Daoy (cell line): Measurements from ENCODE around the gene NCL. TPM values are rescaled to one million over a fixed set of nuclear protein-coding genes. Genes with fewer than 3 reads are reported as not detected.
"Not testable (repeated sequence)": the region's sequence is repeated elsewhere in the genome, so short reads cannot be mapped to it uniquely, and the experiment has no call there.

ENCODE experiments used
- DNase-seq: peaks from one replicate; pipeline ENCODE4 v3.0.0-alpha.2; 2015; ENCODE audit warnings: low read depth
- total RNA-seq: library from RNA; depleted of rRNA; stranded (reverse); fragments of >200 nt; shearing (Covaris generic); gene quantifications from 2 replicates; pipeline ENCODE4 v1.2.3, GENCODE V29; 2014

Gene NCL
- total RNA-seq, 1 experiment from 2014 or later = 238 TPM

GRCh38 chr2:231430437-231430836 lies 33.8 kb downstream of the NCL start:
- not testable (repeated sequence) for DNase-seq

- DNase-seq = no peak
Measured at GRCh38 chr2:231429901-231430300, 34.4 kb downstream of the NCL start.

- no peak for DNase-seq
Measured at GRCh38 chr2:231429152-231429551, 35.1 kb downstream of the NCL start.

DNA sequence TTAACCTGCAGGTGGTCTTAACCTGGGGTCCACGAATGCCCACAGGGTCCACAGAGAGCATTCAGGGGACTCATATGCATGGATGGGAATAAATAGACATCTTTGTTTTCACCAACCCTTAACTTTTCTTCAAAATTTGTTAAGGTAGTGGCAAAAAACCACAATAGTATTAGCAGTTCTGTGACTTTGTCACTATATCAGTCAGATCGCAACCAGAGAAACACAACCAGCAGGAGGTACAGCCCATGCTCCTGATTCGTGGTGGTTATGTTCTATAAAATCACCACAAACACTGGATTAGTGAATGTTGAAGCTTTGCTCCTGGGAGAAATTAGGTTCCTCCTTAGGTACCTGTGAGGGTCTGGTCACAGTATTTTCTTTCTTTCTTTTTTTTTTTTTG lies 37.2 kb downstream of the NCL start:
- no peak for DNase-seq

DNA sequence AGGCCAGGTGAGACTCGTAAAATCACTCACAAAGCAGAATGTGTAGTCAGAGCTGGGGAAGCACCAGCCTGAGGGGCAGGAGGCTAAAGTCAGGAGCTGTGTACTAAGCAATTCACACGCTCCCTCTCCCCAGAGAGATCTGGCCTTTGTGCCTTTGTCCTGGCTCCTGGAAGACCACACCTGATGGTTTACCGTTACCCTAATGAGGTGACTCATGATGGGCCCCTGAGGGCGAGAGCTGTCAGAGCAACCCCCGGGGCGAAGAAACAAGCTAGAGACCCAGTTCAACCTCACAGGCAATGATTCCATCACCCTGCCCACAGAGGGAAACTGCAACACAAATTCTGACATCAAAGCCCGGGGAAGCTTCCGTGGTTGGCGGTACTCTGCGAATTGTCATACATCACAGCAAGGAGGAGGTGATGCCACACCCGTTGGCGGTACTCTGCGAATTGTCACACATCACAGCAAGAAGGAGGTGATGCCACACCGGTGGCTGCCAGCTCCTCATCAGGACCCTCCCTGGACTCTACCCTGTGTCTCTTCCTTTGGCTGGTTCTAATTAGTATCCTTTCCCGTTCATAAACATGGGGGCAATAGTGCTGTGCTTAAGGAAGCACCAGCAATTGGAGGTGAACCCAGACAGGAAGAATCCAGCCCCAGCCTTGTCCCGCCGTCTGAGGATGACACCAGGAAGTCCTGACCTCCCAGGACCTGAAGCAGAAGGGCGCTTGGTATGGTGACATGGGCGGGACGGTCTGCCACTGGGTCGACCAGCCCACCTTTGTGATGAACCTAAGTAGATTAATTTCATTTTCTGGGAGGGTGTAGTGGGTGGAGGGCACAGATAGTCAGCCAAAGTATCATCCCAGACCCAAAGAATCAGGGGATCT lies 38.2 kb downstream of the NCL start:
- DNase-seq = peak; percentile 22

GRCh38 chr2:231425291-231425810 lies 38.9 kb downstream of the NCL start:
- DNase-seq = peak; percentile 31

DNA sequence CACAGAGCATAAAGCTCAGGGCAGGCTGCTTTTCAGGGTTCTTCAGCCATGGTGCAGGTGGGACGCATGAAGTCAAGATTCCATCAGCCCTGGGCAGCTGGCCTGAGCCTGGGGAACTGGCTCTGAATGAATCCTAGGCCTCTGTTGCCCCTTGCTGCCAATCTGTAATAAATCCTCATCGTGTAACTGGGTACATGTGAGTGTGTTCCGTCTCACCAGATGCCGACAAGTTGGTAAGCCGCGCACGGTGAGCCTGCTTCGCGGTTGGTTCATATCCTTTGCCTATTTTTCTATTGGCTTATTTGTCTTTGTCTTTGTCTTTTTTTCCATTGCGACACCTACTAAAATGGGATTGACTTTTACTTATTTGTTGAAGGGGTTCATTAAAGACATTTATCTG lies 41.1 kb downstream of the NCL start:
- no peak for DNase-seq

GRCh38 chr2:231422056-231422455 lies 42.2 kb downstream of the NCL start:
- DNase-seq = no peak

GRCh38 chr2:231421051-231421580 lies 43.2 kb downstream of the NCL start:
- DNase-seq = no peak

- DNase-seq = no peak
Measured at GRCh38 chr2:231418820-231419640, 45.3 kb downstream of the NCL start.

DNA sequence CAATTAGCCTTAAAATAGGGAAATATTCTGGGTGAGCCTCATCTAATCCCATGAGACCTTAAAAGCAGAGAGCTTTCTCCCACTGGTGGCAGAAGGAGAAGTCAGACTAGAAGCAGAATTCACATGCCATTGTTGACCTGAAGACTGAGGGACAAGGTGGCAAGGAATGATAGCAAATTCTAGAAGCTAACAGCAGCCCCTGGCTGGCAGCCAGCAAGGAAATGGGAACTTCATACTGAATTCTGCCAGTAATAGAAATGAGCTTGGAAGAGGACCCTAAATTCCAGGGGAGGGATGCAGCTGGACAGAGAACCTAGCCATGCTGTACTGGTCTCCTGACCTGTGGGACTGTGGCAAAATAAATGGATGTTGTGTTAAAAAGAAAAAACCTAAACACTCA lies 49.3 kb downstream of the NCL start:
- no peak for DNase-seq

DNA sequence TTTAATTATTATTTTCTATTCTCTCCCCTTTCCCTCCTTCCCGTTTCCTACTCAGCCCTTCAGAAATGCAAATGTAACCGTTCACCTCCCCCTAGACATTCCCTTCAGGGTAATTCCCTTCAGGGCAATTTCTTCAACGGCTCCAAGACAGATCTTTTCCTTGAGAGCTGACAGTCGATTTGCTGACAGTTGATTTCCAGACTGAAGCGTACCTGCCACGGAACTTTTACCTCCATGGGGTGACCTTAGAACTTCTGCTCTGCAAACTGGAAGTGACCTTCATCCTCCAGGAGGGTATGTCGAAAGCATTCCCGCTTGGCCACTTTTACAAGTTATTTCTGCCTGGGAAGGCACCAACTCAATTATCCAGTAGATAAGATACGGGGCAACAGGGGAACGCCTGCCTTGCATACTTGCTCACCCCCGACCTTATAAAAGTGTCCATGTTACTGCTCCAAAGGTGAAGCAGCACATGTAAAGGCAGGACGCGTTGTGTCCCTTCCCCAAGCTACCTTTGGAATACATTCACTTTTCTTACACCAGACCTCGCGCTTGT lies 50.3 kb downstream of the NCL start:
- no peak for DNase-seq

DNA sequence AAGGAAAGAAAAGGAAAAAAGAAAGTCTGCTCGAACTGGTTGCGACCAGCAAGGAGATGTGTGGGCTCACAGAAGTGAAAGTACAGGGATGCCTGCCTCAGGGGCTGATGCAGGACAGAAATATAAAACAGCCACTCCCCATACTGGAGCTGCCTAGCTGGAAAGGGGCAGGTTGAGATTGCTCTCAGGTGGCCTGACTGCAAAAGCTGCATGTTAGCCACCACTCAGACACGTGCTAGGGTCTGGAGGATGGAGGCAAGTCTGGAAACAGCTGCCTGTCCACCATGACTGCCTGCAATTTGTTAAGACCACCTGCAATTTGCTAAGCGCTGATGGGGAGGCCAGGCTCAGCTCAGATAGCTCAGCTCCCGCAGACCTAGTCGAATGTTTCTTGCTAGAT lies 50.8 kb downstream of the NCL start:
- DNase-seq = no peak

DNA sequence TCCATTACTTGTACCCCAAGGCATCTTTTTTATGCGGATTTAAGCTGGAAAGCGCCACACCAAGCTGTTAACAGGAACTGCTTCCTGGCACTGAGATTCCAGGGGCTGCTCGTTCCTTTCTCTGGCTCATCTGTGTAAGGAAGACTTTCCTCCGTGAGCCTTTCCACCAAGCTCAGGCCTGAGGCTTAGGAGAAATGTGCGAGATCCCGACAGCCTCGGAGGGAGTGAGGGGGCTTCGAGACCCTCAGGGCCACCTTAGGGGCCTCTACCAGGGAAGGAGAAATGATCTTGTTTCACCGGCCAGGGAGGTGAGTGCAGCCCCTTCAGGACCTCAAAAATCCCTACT lies 51.7 kb downstream of the NCL start:
- no peak for DNase-seq

DNA sequence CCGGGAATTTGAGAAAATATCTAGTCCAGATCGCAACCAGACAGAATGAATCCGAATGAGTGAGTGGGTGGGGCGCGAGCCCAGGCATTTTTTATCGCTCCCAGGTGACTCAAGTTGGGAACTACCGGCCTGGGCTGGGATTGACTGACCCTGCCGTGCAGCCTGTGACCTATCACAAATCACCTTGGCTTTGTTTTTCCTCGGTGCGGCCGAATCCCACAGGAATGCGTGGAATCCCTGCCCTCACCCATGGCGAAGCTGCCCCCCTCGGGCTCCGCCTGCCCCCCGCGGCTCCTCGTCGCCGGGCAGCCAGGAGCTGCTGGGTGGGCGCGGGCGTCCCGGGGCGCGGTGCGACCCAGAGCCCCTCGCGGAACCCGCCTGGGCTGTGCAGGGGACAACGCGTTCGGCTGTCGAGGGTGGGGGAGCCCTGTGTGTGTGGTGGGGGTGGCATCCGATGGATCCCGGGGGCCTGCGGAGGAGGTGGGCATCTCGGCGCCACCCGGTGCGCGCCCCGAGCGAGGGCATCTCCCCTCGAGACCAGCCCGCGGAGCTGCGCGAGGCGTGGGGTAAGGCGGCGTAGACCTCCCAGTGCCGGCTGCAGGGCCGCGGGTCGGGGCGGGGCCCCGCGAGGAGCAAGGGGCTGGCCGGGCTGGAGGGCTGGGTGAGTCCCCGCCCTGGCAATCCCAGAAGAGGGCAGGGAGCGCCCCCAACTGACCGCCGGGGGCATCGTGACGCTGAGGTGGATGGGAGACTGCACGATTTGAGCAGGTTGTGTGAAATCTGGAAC lies 52.3 kb downstream of the NCL start:
- peak; percentile 92 for DNase-seq

- DNase-seq = no peak
Measured at GRCh38 chr2:231411237-231411636, 53.0 kb downstream of the NCL start.

GRCh38 chr2:231410293-231411004 lies 53.8 kb downstream of the NCL start:
- DNase-seq = no peak

DNA sequence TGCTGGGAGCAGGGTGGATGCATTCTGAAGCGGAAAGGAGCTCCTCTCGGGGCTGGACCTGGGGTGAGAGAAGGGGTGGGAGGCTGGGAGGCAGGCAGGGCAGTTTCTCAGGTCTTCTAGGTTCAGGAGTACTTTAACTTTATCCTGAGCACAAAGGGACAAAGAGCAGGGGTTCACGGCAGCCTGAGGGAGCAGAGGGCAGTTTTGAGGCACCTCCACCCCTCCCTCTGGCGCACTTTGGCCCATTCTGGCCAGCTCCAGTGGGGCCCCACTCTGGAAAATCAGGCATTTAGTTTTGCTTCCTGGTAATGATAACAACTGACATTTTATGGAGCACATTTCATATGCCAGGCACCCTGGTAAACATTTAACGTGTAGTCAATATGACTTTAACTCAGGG lies 54.5 kb downstream of the NCL start:
- DNase-seq = no peak

DNA sequence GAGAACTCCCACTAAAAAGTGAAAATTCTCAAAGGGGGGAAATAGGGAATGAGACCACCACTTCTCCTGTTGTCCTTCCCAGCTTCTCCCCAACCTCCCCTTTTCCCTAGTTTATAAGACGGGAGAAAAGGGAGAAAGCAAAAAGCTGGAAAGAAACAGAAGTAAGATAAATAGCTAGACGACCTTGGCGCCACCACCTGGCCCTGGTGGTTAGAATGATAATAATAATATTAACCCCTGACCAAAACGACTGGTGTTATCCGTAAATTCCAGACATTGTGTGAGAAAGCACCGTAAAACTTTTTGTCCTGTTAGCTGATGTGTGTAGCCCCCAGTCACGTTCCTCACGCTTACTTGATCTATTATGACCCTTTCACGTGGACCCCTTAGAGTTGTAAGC lies 56.0 kb downstream of the NCL start:
- not testable (repeated sequence) for DNase-seq

- DNase-seq = not testable (repeated sequence)
Measured at GRCh38 chr2:231407686-231408085, 56.6 kb downstream of the NCL start.
